ENCODE measurements around the gene TRIM68. TPM values are rescaled to one million over a fixed set of nuclear protein-coding genes. Genes with fewer than 3 reads are reported as not detected.
A peak's percentile ranks its signal among the peaks of the same experiment; 100 is the strongest.

The TRIM68 gene
- polyA plus RNA-seq, 1 donor (not counting 4 experiments of a cell fraction or from before 2014, with no cell fraction given) = 6.5 TPM

- H3K36me3 ChIP-seq (ENCODE audit: control insufficient read depth in 2 of 2, extremely low read depth in 1 of 2, insufficient read depth in 2 of 2, low read length in 2 of 2) = peaks cover 0 to 4% of the 10 kb centered on the region in 2 experiments
- H3K27me3 ChIP-seq (ENCODE audit: control insufficient read depth, extremely low read depth, insufficient read depth, low read length) = no peaks in the 10 kb centered on the region
- no peaks in the 10 kb centered on the region for H3K79me2 ChIP-seq (ENCODE audit: control insufficient read depth, insufficient read depth, low read length)
- peaks cover 7% of the 10 kb centered on the region for H3K4me1 ChIP-seq (ENCODE audit: control insufficient read depth, extremely low read depth, insufficient read depth, low read length)
- H3K27ac ChIP-seq (ENCODE audit: control insufficient read depth, insufficient read depth, low read length) = no peak overlapping the region
- TF ChIP-seq EZH2 (IDR thresholded peaks at IDR 0.05; ENCODE audit: low read length) = no peak
- no peak for TF ChIP-seq CTCF (optimal IDR thresholded peaks at IDR 0.05 in 1 of 3, IDR thresholded peaks at IDR 0.05 in 1 of 3, conservative IDR thresholded peaks at IDR 0.05 in 1 of 3; ENCODE audit: extremely low read depth in 1 of 3, insufficient read depth in 2 of 3, low read length in 3 of 3)
- no peaks in the 10 kb centered on the region for H4K20me1 ChIP-seq (ENCODE audit: control insufficient read depth, extremely low read depth, insufficient read depth, low read length)
- dilution Hi-C loops (cut with MboI; ENCODE audit: extremely low pct_ligation_motif_present, low sequenced_read_pairs) = no loop called here
- H3K9me3 ChIP-seq (ENCODE audit: control insufficient read depth, low read depth, low read length) = no peaks in the 10 kb centered on the region
- FAIRE-seq = no peak
- peak overlapping the region; percentile 72 to 74 (median 73) for H3K4me3 ChIP-seq (ENCODE audit: control insufficient read depth in 2 of 3, extremely low read depth in 1 of 3, insufficient read depth in 2 of 3, low read depth in 1 of 3, low read length in 3 of 3)
- H2AFZ ChIP-seq (ENCODE audit: control insufficient read depth, low read length) = peak overlapping the region; percentile 90
- peak overlapping the region; percentile 87 for H3K4me2 ChIP-seq (ENCODE audit: control insufficient read depth, extremely low read depth, insufficient read depth, low read depth, low read length)
- H3K9ac ChIP-seq (ENCODE audit: control insufficient read depth, extremely low read depth, insufficient read depth, low read length) = peak overlapping the region; percentile 82
- DNase-seq (ENCODE audit: low read depth, low spot score) = no peak
- H3K9me1 ChIP-seq (ENCODE audit: control insufficient read depth, extremely low read depth, insufficient read depth, low read length) = no peaks in the 10 kb centered on the region
These were observed 935 bp downstream of the TRIM68 start for GRCh38 chr11:4607096-4607495.

- Histone ChIP-seq H3K27ac (ENCODE audit: control insufficient read depth, insufficient read depth, low read length) (no peak overlapping the region), H4K20me1 (ENCODE audit: control insufficient read depth, extremely low read depth, insufficient read depth, low read length) (no peaks in the 10 kb centered on the region), H2AFZ (ENCODE audit: control insufficient read depth, low read length) (no peak overlapping the region), H3K9me1 (ENCODE audit: control insufficient read depth, extremely low read depth, insufficient read depth, low read length) (no peaks in the 10 kb centered on the region), H3K27me3 (ENCODE audit: control insufficient read depth, extremely low read depth, insufficient read depth, low read length) (no peaks in the 10 kb centered on the region), H3K4me2 (ENCODE audit: control insufficient read depth, extremely low read depth, insufficient read depth, low read depth, low read length) (peak overlapping the region; percentile 87), H3K36me3 (ENCODE audit: control insufficient read depth in 2 of 2, extremely low read depth in 1 of 2, insufficient read depth in 2 of 2, low read length in 2 of 2) (peaks cover 0 to 10% of the 10 kb centered on the region in 2 experiments), H3K4me3 (ENCODE audit: control insufficient read depth in 2 of 3, extremely low read depth in 1 of 3, insufficient read depth in 2 of 3, low read depth in 1 of 3, low read length in 3 of 3) (no peak overlapping the region), H3K4me1 (ENCODE audit: control insufficient read depth, extremely low read depth, insufficient read depth, low read length) (peaks cover 7% of the 10 kb centered on the region), H3K9ac (ENCODE audit: control insufficient read depth, extremely low read depth, insufficient read depth, low read length) (no peak overlapping the region), H3K79me2 (ENCODE audit: control insufficient read depth, insufficient read depth, low read length) (no peaks in the 10 kb centered on the region), H3K9me3 (ENCODE audit: control insufficient read depth, low read depth, low read length) (no peaks in the 10 kb centered on the region)
- FAIRE-seq = no peak
- DNase-seq (ENCODE audit: low read depth, low spot score) = no peak
- dilution Hi-C loops (cut with MboI; ENCODE audit: extremely low pct_ligation_motif_present, low sequenced_read_pairs) = no loop called here
- TF ChIP-seq CTCF (optimal IDR thresholded peaks at IDR 0.05 in 1 of 3, IDR thresholded peaks at IDR 0.05 in 1 of 3, conservative IDR thresholded peaks at IDR 0.05 in 1 of 3; ENCODE audit: extremely low read depth in 1 of 3, insufficient read depth in 2 of 3, low read length in 3 of 3) (no peak), EZH2 (IDR thresholded peaks at IDR 0.05; ENCODE audit: low read length) (no peak)
These were observed 1.6 kb downstream of the TRIM68 start for GRCh38 chr11:4606231-4607015.
